ENCODE results near the gene PTPRR.

DNA sequence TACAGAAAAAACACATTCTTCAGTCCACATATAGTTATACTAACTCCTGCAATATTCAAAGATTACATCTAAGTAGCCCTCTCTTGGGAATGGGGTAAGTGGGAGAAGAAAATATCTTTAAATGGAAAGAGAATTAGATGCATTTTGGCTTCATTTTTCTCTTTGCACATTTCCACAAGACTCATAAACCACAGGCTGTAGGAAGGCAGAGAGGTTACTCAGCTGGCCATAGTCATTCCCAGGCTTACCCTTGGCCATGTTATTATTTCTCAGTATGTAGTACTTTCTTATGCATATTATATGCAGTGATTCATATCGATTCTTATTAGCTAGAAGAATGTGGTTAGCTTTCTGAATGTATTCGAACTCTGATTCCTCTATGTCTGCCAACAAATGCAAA is 92.2 kb downstream of the PTPRR start:
- TF ChIP-seq POLR2A (IDR thresholded peaks at IDR 0.05; ENCODE audit: low read depth, low read length) (no peak), POLR2AphosphoS5 (IDR thresholded peaks at IDR 0.05; ENCODE audit: insufficient read depth, low read depth, low read length) (no peak), EZH2 (IDR thresholded peaks at IDR 0.05; ENCODE audit: borderline replicate concordance, low read depth, low read length, severe bottlenecking) (no peak), FOS (IDR thresholded peaks at IDR 0.05; ENCODE audit: borderline replicate concordance, insufficient read depth, low read length) (no peak), MYC (IDR thresholded peaks at IDR 0.05; ENCODE audit: low read depth, low read length) (no peak), JUN (IDR thresholded peaks at IDR 0.05; ENCODE audit: borderline replicate concordance, insufficient read depth, insufficient read length, low read depth) (no peak), GATA2 (IDR thresholded peaks at IDR 0.05; ENCODE audit: insufficient read depth, insufficient read length, low read depth, low read length) (no peak)
- TF ChIP-seq, protein P1, sequence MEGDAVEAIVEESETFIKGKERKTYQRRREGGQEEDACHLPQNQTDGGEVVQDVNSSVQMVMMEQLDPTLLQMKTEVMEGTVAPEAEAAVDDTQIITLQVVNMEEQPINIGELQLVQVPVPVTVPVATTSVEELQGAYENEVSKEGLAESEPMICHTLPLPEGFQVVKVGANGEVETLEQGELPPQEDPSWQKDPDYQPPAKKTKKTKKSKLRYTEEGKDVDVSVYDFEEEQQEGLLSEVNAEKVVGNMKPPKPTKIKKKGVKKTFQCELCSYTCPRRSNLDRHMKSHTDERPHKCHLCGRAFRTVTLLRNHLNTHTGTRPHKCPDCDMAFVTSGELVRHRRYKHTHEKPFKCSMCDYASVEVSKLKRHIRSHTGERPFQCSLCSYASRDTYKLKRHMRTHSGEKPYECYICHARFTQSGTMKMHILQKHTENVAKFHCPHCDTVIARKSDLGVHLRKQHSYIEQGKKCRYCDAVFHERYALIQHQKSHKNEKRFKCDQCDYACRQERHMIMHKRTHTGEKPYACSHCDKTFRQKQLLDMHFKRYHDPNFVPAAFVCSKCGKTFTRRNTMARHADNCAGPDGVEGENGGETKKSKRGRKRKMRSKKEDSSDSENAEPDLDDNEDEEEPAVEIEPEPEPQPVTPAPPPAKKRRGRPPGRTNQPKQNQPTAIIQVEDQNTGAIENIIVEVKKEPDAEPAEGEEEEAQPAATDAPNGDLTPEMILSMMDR (IDR thresholded peaks at IDR 0.05; ENCODE audit: extremely low read depth in 1 of 2, insufficient read depth in 1 of 2, low read depth in 1 of 2, low read length in 2 of 2), result no peak
- TF ChIP-seq, protein P2, sequence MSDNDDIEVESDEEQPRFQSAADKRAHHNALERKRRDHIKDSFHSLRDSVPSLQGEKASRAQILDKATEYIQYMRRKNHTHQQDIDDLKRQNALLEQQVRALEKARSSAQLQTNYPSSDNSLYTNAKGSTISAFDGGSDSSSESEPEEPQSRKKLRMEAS (IDR thresholded peaks at IDR 0.05; ENCODE audit: insufficient read depth, insufficient read length), result no peak
